NK-92 (cell line): Measurements from ENCODE around the gene WDR6.
"Not testable (repeated sequence)": the region's sequence is repeated elsewhere in the genome, so short reads cannot be mapped to it uniquely, and the experiment has no call there.

Experiments
- DNase-seq: peaks from one replicate; lab custom pipeline; 2025; ENCODE audit not compliant: unreplicated experiment; lab: John Stamatoyannopoulos, UW

Gene WDR6

GRCh38 chr3:48991851-48992545, 15.2 kb upstream of the WDR6 start:
- no peak for DNase-seq

- no peak for DNase-seq
These were observed 13.4 kb upstream of the WDR6 start for GRCh38 chr3:48993834-48994233.

- no peak for DNase-seq
These were observed 10.6 kb upstream of the WDR6 start for GRCh38 chr3:48996640-48997039.

- no peak for DNase-seq
These were observed 10.0 kb upstream of the WDR6 start for GRCh38 chr3:48997102-48997635.

- DNase-seq: no peak
These were observed 9.2 kb upstream of the WDR6 start for GRCh38 chr3:48997714-48998637.

- no peak for DNase-seq
These were observed 7.9 kb upstream of the WDR6 start for GRCh38 chr3:48999085-48999858.

- no peak for DNase-seq
These were observed 6.0 kb upstream of the WDR6 start for GRCh38 chr3:49001155-49001554.

- DNase-seq: no peak
These were observed 2.6 kb upstream of the WDR6 start for GRCh38 chr3:49004352-49005302.

GRCh38 chr3:49005303-49005680, 1.9 kb upstream of the WDR6 start:
- DNase-seq: no peak

GRCh38 chr3:49005998-49006397, 1.2 kb upstream of the WDR6 start:
- DNase-seq: no peak

- no peak for DNase-seq
These were observed 653 bp upstream of the WDR6 start for GRCh38 chr3:49006408-49007067.

- peak; percentile 16 for DNase-seq
These were observed 759 bp downstream of the WDR6 start for GRCh38 chr3:49007771-49008528.

GRCh38 chr3:49008627-49009026, 1.4 kb downstream of the WDR6 start:
- DNase-seq: not testable (repeated sequence)

GRCh38 chr3:49009396-49009795, 2.2 kb downstream of the WDR6 start:
- no peak for DNase-seq

GRCh38 chr3:49012441-49013017, 5.3 kb downstream of the WDR6 start:
- DNase-seq: no peak

- DNase-seq: no peak
These were observed 6.0 kb downstream of the WDR6 start for GRCh38 chr3:49013113-49013737.

GRCh38 chr3:49013738-49014660, 6.8 kb downstream of the WDR6 start:
- DNase-seq: no peak
